ENCODE results near the gene RPAP2. TPM values are rescaled to one million over a fixed set of nuclear protein-coding genes. Genes with fewer than 3 reads are reported as not detected.

Gene RPAP2
- total and polyA plus RNA-seq, 2 donors (not counting 3 experiments of a cell fraction or from before 2014, with no cell fraction given) = 4.3 to 24.9 TPM

GRCh38 chr1:92419642-92420041 is 120.8 kb downstream of the RPAP2 start:
- H3K4me1 ChIP-seq (ENCODE audit: control insufficient read depth, extremely low read depth, insufficient read depth, low read length) = no peaks in the 10 kb centered on the region
- H4K20me1 ChIP-seq (replicated peaks; ENCODE audit: control insufficient read depth, extremely low read depth, insufficient read depth, low read length) = no peaks in the 10 kb centered on the region
- no peak for FAIRE-seq
- no peaks in the 10 kb centered on the region for H3K9me1 ChIP-seq (replicated peaks; ENCODE audit: control insufficient read depth, extremely low read depth, insufficient read depth, low read length)
- no peaks in the 10 kb centered on the region for H3K9me3 ChIP-seq (replicated peaks; ENCODE audit: control insufficient read depth, insufficient read depth, low read length)
- no peak overlapping the region for H2AFZ ChIP-seq (ENCODE audit: low read depth, low read length)
- H3K9ac ChIP-seq (replicated peaks; ENCODE audit: extremely low read depth, insufficient read depth, low read length) = no peak overlapping the region
- no peaks in the 10 kb centered on the region for H3K79me2 ChIP-seq (ENCODE audit: control insufficient read depth, insufficient read depth, low read length)
- dilution Hi-C loops (cut with MboI; ENCODE audit: extremely low pct_ligation_motif_present, low sequenced_read_pairs) = no loop called here
- no peaks in the 10 kb centered on the region for H3K36me3 ChIP-seq (ENCODE audit: control insufficient read depth in 2 of 2, extremely low read depth in 1 of 2, insufficient read depth in 2 of 2, low read length in 2 of 2)
- intact Hi-C loops (cut with micrococcal nuclease) = no loop called here
- no peak for DNase-seq (ENCODE audit: low read depth, low spot score)
- no peak for TF ChIP-seq POLR2A (IDR thresholded peaks at IDR 0.05; ENCODE audit: low read depth, low read length)
- TF ChIP-seq MYC (IDR thresholded peaks at IDR 0.05; ENCODE audit: low read depth, low read length) = no peak
- TF ChIP-seq EZH2 (IDR thresholded peaks at IDR 0.05; ENCODE audit: borderline replicate concordance, low read depth, low read length, severe bottlenecking) = no peak
- no peak for TF ChIP-seq GATA2 (IDR thresholded peaks at IDR 0.05; ENCODE audit: insufficient read depth, insufficient read length, low read depth, low read length)
- TF ChIP-seq, protein P1, sequence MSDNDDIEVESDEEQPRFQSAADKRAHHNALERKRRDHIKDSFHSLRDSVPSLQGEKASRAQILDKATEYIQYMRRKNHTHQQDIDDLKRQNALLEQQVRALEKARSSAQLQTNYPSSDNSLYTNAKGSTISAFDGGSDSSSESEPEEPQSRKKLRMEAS (IDR thresholded peaks at IDR 0.05; ENCODE audit: insufficient read depth, insufficient read length) = no peak
- TF ChIP-seq, protein P2, sequence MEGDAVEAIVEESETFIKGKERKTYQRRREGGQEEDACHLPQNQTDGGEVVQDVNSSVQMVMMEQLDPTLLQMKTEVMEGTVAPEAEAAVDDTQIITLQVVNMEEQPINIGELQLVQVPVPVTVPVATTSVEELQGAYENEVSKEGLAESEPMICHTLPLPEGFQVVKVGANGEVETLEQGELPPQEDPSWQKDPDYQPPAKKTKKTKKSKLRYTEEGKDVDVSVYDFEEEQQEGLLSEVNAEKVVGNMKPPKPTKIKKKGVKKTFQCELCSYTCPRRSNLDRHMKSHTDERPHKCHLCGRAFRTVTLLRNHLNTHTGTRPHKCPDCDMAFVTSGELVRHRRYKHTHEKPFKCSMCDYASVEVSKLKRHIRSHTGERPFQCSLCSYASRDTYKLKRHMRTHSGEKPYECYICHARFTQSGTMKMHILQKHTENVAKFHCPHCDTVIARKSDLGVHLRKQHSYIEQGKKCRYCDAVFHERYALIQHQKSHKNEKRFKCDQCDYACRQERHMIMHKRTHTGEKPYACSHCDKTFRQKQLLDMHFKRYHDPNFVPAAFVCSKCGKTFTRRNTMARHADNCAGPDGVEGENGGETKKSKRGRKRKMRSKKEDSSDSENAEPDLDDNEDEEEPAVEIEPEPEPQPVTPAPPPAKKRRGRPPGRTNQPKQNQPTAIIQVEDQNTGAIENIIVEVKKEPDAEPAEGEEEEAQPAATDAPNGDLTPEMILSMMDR (IDR thresholded peaks at IDR 0.05; ENCODE audit: extremely low read depth in 1 of 2, insufficient read depth in 1 of 2, low read depth in 1 of 2, low read length in 2 of 2) = no peak
- TF ChIP-seq POLR2AphosphoS5 (IDR thresholded peaks at IDR 0.05; ENCODE audit: insufficient read depth, low read depth, low read length) = no peak
- TF ChIP-seq FOS (IDR thresholded peaks at IDR 0.05; ENCODE audit: borderline replicate concordance, insufficient read depth, low read length) = no peak
- TF ChIP-seq JUN (IDR thresholded peaks at IDR 0.05; ENCODE audit: borderline replicate concordance, insufficient read depth, insufficient read length, low read depth) = no peak
- no TSS peak for BruUV-seq (replicated peaks)
- no peak overlapping the region for H3K4me3 ChIP-seq (replicated peaks in 1 of 3; ENCODE audit: insufficient read depth in 1 of 3, low read depth in 1 of 3, low read length in 3 of 3)
- POLR2A ChIA-PET = no interaction called here
- CTCF ChIA-PET = no interaction called here
- H3K4me2 ChIP-seq (ENCODE audit: insufficient read depth, low read length) = no peak overlapping the region
- H3K27me3 ChIP-seq (ENCODE audit: control insufficient read depth in 2 of 2, insufficient read depth in 2 of 2, low read length in 2 of 2) = peaks cover 0 to 2% of the 10 kb centered on the region in 2 experiments
- no peak overlapping the region for H3K27ac ChIP-seq (ENCODE audit: insufficient read depth, low read depth, low read length)

Data from endothelial cell of umbilical vein (primary cell).